NCI-H82 treated with DMSO at 0.1 percent for 48 hours (cell line): ENCODE results near the gene SIX2.

Experiments used
- DNase-seq: peaks from one replicate; lab custom pipeline; 2025; ENCODE audit not compliant: unreplicated experiment; lab: John Stamatoyannopoulos, UW

Gene SIX2

DNA sequence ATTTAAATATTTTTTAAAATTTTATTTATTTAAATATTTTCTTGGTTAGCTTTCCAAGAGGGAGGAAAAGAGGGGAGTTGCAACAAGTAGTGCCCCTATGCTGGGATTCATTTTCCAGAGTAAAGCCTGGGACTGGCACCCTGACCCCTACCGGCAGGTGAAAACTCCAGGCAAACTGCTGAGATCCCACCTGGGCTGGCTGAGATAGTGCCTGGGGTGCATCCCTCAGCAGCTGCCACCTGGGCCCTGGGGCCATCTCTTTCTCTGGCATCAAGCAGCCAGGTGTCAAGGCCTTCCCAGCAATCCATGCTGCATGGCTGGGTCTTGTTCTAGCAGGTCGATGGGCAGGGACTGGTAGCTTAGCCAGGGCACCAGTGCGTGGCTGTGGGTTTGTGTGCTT lies 6.6 kb downstream of the SIX2 start:
- DNase-seq: no peak

DNA sequence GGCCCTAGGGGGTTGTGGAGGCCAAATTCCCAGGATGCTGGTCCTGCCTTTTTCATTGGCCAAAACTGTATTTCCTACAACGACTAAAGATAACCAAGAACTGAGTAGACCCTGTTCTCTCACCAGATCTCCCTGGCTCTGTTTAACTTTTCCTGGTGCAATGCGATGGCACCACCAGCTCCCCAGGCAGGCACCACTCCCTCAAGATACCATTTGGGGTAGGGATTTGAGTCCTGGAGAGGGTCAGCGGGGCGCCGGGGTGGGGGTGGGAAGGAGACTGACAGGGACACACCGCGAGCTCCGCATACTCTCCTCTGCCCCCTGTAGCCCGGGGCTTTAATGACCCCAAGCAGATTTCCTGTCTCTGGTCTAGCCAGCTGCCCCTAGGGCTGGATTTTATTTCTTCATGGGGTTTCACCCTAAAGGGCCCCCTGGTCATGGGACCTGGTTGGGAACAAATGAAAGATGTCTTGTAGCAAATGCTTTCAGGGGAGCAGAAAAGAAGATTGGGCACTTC lies 7.3 kb downstream of the SIX2 start:
- no peak for DNase-seq

DNA sequence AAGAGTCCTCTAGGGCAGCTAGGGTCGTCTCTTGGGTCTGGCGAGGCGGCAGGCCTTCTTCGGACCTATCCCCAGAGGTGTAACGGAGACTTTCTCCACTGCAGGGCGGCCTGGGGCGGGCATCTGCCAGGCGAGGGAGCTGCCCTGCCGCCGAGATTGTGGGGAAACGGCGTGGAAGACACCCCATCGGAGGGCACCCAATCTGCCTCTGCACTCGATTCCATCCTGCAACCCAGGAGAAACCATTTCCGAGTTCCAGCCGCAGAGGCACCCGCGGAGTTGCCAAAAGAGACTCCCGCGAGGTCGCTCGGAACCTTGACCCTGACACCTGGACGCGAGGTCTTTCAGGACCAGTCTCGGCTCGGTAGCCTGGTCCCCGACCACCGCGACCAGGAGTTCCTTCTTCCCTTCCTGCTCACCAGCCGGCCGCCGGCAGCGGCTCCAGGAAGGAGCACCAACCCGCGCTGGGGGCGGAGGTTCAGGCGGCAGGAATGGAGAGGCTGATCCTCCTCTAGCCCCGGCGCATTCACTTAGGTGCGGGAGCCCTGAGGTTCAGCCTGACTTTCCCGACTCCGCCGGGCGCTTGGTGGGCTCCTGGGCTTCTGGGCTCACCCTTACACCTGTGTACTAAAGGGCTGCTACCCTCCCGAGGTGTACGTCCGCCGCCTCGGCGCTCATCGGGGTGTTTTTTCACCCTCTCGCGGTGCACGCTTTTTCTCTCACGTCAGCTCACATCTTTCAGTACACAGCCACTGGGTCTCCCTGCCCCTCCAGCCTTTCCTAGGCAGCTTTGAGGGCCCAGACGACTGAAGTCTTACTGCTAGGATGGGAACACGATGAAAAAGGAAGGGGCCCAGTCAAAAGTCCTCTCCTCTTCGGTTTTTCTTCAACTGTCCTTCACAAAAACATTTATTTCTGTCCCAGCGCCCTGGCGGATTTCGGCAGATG lies 8.1 kb downstream of the SIX2 start:
- no peak for DNase-seq

DNA sequence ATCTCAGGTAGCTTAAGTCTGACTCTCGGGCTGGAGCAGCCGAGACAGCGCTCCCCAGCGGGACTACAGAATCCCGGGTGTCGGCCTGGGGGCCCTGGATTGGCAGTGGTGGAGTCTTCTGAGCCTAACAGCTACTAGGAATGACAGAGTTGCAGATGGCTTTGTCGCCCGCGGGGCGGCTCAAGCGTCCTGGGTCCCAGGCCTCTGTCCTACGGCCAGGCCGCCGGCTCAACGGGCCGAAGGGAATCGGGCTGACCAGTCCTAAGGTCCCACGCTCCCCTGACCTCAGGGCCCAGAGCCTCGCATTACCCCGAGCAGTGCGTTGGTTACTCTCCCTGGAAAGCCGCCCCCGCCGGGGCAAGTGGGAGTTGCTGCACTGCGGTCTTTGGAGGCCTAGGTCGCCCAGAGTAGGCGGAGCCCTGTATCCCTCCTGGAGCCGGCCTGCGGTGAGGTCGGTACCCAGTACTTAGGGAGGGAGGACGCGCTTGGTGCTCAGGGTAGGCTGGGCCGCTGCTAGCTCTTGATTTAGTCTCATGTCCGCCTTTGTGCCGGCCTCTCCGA lies 8.8 kb downstream of the SIX2 start:
- DNase-seq: no peak

DNA sequence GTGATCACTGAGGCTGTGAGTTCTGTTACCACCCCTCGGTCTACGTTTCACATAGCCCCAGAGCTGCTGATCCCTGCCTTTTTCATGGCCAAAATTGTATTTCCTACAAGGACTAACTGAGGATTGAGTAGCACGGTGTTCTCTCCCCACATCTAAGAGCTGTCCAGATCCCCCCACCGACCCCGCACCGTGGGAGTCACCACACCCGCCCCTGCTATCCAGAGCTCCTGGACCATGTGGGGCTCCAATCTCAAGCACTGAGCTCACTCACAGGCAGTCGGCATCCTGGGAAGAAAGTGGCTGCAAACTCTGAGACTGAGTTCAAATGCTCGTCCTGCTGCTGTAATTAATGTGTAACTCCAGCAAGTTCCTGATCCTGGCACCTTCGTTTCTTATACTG lies 9.7 kb downstream of the SIX2 start:
- no peak for DNase-seq

DNA sequence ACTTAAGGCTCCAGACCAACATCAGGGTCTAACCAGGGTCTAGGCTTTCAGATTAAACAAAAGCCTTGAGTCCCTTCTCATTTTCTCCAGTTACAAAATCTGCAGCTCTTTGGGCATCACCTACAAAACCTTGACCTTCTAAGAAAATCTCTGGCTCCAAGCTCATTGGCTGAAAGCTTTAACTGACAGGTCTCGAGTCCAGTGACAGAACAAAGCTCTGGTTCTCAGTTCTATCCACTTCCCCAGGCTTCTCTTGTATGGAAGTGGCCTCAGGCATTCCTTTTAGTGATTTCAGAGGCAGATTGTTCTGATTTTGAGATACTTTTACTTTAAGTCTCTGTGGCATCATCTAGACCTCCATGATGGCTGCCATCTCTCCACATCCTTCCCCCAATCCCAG lies 11.3 kb downstream of the SIX2 start:
- no peak for DNase-seq

DNA sequence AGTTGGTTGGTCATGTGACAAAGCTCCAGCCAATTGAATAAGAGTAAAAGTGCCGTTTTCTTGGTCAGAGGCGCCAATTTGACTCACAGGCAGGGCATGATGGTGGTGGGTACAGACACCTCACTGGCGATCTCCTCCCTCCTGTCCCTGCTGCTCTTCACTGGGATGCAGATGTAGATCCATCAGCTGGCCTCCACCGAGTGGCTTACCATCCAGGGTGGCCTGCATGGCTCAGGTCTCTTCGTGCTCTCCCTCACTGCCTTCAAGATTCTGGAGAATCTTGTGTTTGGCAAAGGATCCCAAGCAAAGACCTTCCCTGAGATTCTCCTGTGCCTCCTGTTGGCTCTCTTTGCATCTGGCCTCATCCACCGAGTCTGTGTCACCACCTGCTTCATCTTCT lies 12.9 kb downstream of the SIX2 start:
- DNase-seq: no peak

DNA sequence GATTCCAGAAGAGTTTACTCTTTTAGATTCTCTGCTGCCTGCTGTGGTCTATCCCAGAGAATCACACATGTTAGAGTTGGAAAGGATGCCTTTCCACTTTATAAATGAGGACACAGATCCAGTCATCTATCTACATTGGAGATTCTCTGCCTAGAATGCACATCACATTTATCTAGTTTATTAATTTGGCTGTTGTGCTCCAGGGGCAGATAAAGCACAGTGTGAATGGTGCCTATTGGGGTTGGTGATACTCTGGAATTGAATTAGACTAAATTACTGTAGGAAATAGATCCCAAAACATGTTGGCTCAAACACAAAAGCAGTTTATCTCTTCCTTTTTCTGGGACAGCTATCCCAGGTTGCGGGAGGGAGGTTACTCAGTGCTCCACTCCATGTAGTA lies 14.9 kb downstream of the SIX2 start:
- no peak for DNase-seq

DNA sequence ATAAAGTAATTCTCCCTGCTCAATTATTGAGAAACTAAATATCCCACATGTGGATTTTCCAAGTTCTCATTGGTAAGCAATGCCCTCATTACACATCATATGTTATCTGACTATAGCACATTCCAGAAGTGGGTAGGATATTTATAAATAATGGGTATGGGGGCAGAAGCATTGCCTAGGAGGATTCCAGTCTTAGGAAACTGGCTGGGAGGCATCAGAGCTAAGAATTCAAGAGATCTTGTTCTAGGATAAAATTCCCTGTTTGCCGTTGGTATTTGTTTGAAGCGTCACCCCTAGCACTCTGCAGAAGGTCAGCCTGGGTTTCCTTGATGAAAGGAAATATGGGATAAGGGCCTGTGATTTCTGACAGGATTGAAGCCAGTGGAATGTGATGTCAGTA lies 20.1 kb downstream of the SIX2 start:
- no peak for DNase-seq

DNA sequence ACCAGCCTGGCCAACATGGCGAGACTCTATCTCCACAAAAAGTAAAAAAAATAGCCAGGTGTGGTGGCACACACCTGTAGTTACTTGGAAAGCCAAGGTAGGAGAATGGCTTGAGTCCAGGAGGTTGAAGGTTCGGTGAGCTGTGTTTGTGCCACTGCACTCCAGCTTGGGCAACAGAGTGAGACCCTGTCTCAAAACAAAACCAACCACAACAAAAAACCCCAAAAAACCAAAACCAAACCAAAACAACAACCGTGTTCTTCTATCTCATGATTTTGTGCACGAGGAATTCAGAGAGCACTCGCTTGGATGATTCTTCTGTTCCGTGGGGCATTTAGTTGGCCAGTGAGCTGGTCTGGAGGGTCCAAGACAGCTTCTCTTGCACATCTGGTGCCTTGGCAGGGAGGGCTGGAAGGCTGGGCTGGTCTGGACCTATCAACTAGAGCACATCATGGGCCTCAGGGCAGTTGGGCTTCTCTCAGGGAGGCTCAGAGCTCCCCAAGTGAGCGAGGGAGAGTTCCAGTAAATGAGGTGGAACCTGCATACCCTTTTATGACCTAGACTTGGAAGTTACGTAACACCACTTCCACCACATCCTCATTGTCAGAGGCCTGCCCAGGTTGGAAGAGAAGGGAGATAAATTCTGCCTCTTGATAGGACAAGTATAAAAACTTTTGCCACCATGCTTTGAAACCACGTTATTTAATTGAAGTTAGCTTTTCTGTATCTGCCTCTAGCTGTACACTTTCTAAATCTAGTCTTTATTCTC lies 25.2 kb downstream of the SIX2 start:
- no peak for DNase-seq

DNA sequence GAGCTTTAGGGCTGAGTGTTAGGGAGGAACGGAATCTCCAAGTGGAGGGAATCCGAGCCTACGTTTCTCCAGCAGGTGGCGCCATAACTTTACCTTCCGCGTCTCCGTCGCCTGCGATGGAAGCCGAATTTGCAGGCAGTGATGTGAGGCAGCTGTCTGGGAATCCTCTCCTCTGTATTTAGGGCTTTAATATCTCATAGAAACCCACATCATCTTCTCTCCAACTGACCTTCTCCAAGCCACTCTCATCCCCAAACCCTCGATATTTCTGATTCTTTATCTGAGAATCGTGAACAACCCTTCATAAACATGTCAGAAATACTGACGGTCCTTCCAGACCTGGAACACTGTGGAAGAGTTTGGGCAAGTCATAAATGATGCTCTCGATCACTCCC lies 27.5 kb downstream of the SIX2 start:
- DNase-seq: peak; percentile 74

DNA sequence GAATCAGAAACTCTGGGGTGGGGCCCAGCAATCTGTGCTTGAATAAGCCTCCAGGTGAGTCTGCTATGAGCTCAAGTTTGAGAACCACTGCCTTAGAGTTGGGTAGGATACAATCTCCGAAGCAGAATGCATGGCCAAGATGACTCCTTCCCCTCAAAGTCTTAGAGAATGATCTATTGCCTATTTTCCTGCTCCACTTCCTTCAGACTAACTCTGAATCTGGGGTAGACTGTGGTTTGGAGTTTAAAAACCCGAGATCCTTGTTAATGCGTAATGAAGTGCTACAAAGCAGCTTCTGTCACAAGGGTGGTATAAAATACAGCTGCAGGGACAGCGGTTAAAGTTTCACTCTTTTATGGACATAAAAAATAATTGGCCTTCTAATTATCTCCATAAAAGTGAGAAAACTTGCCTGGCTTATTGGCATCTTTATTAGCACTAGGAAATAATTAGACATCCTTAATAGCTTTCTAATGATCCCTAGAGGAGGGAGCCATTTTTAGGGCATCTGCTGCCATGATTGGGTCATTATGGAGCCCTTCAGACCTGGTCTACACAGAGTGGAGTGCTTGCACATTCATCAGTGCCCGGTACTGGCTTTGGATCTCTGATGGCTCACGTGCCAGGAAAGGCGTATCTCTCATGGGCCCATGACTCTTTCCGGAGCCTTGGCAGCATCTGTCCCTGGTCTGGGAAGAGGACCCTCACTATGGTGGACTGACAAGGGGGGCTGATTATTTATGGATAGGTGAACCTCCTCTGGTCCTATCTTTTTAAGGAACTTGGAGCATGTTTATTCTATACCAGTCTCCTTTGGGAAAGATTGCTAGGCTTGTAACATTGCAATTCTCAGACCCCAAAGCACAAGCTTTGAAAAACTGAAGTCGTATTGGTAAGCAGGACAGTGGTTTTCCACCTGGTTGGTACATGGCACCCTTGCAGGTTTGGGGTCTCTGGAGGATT lies 28.2 kb downstream of the SIX2 start:
- DNase-seq: no peak

DNA sequence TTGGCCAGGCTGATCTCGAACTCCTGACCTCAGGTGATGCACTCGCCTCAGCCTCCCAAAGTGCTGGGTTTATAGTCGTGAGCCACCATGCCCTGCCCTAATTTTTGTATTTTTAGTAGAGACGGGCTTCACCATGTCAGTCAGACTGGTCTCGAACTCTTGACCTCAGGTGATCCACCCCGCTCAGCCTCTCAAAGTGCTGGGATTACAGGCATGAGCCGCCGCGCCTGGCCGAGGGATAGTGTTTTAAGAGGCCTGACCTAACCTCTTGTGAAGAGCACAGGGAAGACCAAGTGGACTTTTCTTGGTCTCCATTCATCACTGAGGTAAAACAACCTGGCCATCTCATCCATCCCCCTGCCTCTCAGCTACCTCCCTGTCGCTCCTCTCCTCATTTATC lies 29.7 kb downstream of the SIX2 start:
- no peak for DNase-seq

DNA sequence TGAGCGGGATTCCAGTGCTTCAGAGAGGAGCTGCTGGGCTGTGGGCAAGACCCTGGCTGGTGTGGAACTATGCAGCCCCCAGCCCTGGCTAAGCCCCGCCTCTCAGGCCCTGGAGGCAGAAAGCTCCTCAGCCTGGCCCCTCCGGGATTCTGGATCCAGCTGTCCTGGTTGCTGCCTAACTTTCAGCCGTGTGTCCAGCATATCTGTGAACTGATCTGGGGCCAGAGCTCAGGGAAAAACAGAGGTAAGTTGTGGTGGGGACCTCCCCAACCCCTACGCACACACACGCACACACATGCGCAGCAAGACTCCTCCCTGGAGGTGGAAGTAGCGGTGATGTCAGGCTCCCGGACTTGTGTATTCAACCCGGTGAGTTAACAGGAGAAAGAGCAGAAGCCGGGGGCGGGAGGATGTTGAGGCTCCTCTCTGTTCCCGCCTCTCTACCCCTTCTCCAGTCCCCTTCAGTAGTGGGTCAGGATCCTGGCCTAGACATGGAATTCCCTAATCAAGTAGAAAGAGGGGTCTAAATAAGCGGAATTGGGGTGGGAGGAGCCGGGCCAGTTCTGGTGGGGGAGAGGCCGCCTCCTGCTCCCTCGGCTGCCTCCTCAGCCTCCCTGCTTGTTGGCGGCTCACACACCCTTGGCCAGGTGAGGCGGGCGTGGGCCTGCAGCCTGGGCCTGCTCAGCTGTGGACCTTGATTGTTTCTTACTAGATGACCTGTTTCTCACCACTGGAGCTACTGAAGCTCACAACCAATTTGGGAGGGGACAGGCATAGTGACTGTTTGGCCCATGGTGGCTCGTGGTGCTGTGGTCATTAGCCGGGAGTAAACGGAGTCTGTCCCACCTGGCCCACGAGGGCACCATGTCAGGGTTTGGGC lies 33.4 kb downstream of the SIX2 start:
- DNase-seq: no peak

DNA sequence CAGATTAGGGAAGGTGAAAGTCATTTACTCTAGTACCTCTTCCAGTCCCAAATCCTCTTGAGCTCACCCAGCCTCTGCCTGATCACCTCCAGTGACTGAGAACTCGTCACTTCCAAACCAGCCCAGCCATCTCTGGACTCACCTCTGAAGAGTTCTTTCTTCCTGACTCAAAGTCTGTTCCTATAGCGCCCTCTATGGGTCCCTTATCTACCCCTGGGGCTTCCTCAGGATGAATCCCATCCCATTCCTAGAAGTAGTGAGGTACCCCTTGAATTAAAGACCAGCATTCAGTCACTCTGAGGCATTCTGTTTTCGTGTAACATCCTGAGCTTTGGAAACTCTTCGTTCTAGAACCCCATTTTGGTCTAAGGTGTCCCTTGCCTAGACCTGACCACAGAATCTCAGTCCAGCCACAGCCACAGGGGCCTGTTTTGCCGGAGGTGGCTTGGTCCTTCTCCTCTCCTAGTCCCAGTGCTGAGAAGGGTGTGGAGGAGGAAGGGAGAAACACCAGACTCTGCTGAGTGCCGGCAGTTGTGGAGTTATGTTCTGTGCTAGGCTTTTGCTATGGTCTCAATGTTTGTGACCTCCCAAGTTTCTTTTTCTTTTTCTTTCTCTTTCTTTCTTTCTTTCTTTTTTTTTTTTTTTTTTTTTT lies 35.1 kb downstream of the SIX2 start:
- peak; percentile 70 for DNase-seq

DNA sequence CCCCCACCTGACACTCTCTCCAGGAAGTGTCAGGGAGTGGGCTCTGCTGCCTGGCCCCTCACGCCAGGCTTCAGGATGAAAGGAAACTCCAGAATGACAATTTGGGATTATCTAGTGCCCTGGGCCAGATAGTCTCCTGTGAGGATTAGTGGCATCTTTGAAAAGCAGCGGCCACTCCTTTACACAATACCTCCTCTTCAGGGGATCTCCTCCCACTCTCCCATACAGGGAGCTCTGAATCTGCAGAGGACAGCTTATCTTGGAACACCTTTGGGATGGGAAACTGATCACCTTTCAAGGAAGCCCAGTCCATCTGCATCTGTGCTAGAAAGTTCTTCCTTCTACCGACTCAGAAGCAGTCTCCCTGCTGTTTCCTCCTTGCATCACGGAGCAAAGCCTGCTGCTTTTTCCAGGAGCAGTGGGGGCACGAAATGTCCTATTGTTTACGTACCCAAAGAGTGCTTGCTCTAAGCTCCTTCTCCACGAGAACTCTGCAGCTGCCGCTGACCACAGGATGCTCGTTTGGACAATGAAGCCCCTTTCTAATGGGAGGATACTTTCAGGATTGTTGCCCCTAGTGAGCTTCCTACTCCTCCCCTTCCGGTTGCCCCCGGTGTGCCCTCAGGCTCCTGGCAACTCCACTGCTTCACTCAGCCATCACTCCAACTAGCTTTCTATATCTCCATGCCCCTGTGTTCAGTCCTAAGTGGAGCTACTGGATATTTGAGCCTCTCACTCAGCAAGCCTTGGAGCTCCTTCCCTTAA lies 36.3 kb downstream of the SIX2 start:
- DNase-seq: no peak

DNA sequence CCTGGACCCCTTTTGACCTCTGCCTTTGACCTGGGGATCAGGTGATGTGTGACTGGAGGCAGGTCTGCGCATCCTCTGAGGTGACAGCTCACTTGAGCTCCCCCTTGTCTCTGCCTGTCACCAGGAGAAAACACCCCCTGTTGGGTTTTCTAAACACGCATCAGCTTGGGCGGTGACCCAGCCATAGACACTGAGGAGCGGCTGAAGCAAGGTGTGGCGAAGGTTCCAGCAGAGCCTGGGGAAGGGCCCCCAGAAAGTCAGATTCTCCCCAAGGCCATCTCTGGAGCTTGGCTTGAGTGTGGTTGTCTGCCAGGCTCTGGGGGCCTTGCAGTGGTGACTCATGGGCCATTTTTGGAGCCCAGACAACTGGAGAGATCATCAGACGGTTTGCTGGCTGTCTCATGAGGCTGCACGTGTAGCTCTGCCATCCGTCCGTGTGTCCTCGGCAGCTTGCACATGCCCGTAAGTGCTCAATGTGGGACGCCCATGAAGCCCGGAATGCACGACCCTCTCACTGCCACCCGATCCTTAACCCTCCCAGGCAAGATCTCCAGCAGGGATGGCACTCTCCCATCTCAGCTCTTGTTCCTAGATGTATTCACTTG lies 38.3 kb downstream of the SIX2 start:
- no peak for DNase-seq

DNA sequence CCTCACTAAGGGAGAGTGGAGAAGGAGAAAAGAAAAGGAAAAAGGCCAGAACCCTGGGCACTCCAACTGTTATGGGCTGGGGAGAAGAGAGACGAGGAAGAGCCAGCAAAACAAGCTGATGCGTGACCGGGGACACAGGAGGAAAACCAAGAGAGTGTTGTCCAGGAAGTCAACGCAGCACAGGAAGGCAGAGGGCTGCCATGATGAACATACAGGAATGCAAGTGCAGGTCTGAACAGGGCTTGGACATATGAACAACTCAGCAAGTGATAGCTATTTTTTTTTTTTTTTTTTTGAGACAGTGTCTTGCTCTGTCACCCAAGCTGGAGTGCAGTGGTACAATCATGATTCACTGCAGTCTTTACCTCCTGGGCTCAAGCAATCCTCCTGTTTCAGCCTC lies 39.3 kb downstream of the SIX2 start:
- DNase-seq: no peak
